Breast epithelium (tissue), 4 donors: ENCODE results near the gene TMEM106C. TPM values are rescaled to one million over a fixed set of nuclear protein-coding genes. Genes with fewer than 3 reads are reported as not detected.

Source experiments
- DNase-seq, 2 donors: peaks; one replicate each; pipeline ENCODE4 v3.0.0-alpha.2; 2019; ENCODE audit warnings: low spot score in 2 of 2
- H3K27ac ChIP-seq, 2 donors: fragments of 200-600 bp; sonication (generic) in 1 of 2; one replicate each; pipeline ENCODE4 v1.5.1; 2016 to 2019; ENCODE audit warnings: mild to moderate bottlenecking in 1 of 2
- H3K27me3 ChIP-seq, 2 donors: fragments of 200-600 bp; sonication (generic) in 1 of 2; one replicate each; pipeline versions ENCODE4 v1.5.1 to v1.6.0; 2017 to 2019; ENCODE audit warnings: control low read depth in 1 of 2, mild to moderate bottlenecking in 1 of 2
- H3K36me3 ChIP-seq: fragments of 200-600 bp; one replicate; pipeline ENCODE4 v1.5.1; 2019
- H3K4me1 ChIP-seq, 2 donors: fragments of 200-600 bp; sonication (generic); one replicate each; pipeline ENCODE4 v1.5.1; 2016 to 2019; ENCODE audit warnings: control low read depth in 1 of 2
- H3K4me3 ChIP-seq, 3 donors: fragments of 200-600 bp; sonication (generic); 1 replicate in 2 of 3; 2 replicates in 1 of 3; pipeline ENCODE4 v1.5.1; 2016 to 2019; ENCODE audit warnings: mild to moderate bottlenecking in 3 of 3, moderate library complexity in 2 of 3
- H3K9me3 ChIP-seq, 2 donors: fragments of 200-600 bp; sonication (generic) in 1 of 2; one replicate each; pipeline ENCODE4 v1.5.1; 2016 to 2019; ENCODE audit warnings: control low read depth in 1 of 2
- POLR2A ChIP-seq: fragments of 450-650 bp; IDR thresholded peaks from one replicate; pipeline ENCODE4 v1.6.1; 2016; ENCODE audit warnings: antibody characterized with exemption, mild to moderate bottlenecking, moderate library complexity
- POLR2AphosphoS5 ChIP-seq, 3 donors: sonication (generic); formaldehyde crosslinking; IDR thresholded peaks; one replicate each; pipeline ENCODE4 v1.6.1; 2017; ENCODE audit warnings: antibody characterized with exemption in 3 of 3
- intact Hi-C: fragments of 100-400 bp; cut with DNase I; formaldehyde crosslinking; loops from one replicate; pipeline ENCODE4 v1.15.1; 2023; ENCODE audit warnings: low total_unique reads
- total RNA-seq, 3 donors: library from RNA; depleted of rRNA; stranded (reverse); fragments of >200 nt; gene quantifications; one replicate each; pipeline ENCODE4 v1.1.0, GENCODE V29; 2016
- TF ChIP-seq, protein P1 (sequence below), 3 donors: fragments of 450-650 bp; IDR thresholded peaks; one replicate each; pipeline ENCODE4 v1.5.1; 2016 to 2017; ENCODE audit warnings: antibody characterized with exemption in 3 of 3, mild to moderate bottlenecking in 3 of 3, moderate library complexity in 3 of 3

Gene TMEM106C
- total RNA-seq, 3 donors from 2014 or later, result 35.2 to 131 (median 73.4) TPM

GRCh38 chr12:47973870-47974269 lies 10.5 kb downstream of the TMEM106C start:
- intact Hi-C loops, result no loop called here
- Histone ChIP-seq H3K4me3 (no peak overlapping the region), H3K27me3 (no peaks in the 10 kb centered on the region), H3K9me3 (no peaks in the 10 kb centered on the region), H3K27ac (no peak overlapping the region), H3K36me3 (no peaks in the 10 kb centered on the region), H3K4me1 (no peaks in the 10 kb centered on the region)
- no peak for DNase-seq
- TF ChIP-seq POLR2AphosphoS5 (IDR thresholded peaks at IDR 0.05) (no peak), POLR2A (no peak)
- TF ChIP-seq, protein P1, sequence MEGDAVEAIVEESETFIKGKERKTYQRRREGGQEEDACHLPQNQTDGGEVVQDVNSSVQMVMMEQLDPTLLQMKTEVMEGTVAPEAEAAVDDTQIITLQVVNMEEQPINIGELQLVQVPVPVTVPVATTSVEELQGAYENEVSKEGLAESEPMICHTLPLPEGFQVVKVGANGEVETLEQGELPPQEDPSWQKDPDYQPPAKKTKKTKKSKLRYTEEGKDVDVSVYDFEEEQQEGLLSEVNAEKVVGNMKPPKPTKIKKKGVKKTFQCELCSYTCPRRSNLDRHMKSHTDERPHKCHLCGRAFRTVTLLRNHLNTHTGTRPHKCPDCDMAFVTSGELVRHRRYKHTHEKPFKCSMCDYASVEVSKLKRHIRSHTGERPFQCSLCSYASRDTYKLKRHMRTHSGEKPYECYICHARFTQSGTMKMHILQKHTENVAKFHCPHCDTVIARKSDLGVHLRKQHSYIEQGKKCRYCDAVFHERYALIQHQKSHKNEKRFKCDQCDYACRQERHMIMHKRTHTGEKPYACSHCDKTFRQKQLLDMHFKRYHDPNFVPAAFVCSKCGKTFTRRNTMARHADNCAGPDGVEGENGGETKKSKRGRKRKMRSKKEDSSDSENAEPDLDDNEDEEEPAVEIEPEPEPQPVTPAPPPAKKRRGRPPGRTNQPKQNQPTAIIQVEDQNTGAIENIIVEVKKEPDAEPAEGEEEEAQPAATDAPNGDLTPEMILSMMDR (IDR thresholded peaks at IDR 0.05), result no peak

DNA sequence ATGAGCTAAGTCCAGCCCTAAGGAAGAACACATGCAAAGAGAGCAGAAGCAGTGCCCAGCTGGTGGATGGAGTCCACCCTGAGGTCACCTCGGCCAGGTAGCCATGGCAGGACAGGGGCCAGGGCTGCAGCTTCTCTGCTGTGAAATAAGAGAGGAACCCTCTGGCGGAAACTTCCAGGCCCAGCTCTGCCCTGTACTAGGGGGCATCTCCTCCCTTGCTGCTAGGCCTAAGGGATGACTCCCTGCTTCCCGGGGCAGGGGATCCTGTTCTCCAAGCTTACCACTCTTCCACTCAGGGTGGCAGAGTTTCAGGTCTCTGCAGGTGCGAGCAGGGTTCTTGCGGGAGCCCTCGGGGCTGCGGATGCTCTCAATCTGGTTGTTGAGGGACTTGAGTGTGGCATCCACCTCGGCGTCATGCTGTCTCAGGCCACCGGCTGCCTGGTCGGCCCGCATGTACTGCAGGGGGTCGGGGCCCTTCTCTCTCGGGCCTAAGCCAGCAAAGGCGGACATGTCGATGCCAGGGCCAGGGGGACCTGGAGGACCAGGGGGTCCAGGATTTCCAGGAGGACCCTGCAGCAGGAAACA lies 11.7 kb downstream of the TMEM106C start:
- no peak for DNase-seq
- no peaks in the 10 kb centered on the region for H3K36me3 ChIP-seq
- no peak overlapping the region for H3K27ac ChIP-seq
- no peaks in the 10 kb centered on the region for H3K9me3 ChIP-seq
- H3K4me1 ChIP-seq, result no peaks in the 10 kb centered on the region
- no peaks in the 10 kb centered on the region for H3K27me3 ChIP-seq
- no peak overlapping the region for H3K4me3 ChIP-seq
- intact Hi-C loops, result no loop called here
- TF ChIP-seq POLR2AphosphoS5 (IDR thresholded peaks at IDR 0.05), result no peak
- TF ChIP-seq, protein P1 (IDR thresholded peaks at IDR 0.05), result no peak
- no peak for TF ChIP-seq POLR2A

GRCh38 chr12:47975816-47976215 lies 12.4 kb downstream of the TMEM106C start:
- intact Hi-C loops, result no loop called here
- H3K36me3 ChIP-seq, result no peaks in the 10 kb centered on the region
- H3K4me3 ChIP-seq, result no peak overlapping the region
- no peaks in the 10 kb centered on the region for H3K9me3 ChIP-seq
- TF ChIP-seq POLR2AphosphoS5 (IDR thresholded peaks at IDR 0.05) (no peak), POLR2A (no peak)
- TF ChIP-seq, protein P1 (IDR thresholded peaks at IDR 0.05), result no peak
- H3K27ac ChIP-seq, result no peak overlapping the region
- H3K4me1 ChIP-seq, result no peaks in the 10 kb centered on the region
- DNase-seq, result no peak
- no peaks in the 10 kb centered on the region for H3K27me3 ChIP-seq

DNA sequence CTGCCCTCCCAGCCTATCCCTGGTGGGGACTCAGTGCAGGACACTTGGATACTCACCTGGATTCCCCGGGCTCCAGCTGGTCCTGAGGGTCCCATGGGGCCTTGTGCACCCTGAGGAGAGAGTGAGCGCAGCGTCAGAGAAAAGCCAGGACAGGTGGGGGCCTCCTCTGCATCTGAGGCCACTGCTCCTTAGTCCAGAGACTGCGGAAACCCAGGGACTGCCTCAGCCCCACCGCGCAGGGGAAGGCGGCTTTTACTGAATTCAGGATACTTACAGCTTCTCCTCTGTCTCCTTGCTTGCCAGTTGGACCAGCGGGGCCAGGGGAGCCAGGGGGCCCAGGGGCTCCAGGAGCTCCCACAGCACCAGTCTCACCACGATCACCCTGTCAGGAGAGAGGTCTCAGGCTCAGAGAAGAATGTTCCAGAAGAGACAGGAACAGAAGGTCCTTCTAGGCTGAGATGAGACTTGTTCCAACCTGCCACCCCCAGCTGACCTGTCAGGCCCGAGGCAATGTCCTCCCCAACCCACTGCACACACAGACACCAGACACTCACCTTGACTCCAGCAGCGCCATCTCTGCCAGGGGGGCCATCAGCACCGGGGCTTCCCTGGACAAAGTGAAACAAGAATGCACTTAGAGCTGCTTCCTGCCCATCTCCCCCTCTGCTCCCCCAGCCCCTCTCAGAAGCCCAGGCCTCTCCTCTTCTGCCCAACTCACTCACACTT lies 13.8 kb downstream of the TMEM106C start:
- no peaks in the 10 kb centered on the region for H3K4me1 ChIP-seq
- no peaks in the 10 kb centered on the region for H3K36me3 ChIP-seq
- H3K27ac ChIP-seq, result peak overlapping the region; percentile 7 to 26
- H3K4me3 ChIP-seq, result peak overlapping the region in 2 of 3 donors; percentile 24 to 30
- DNase-seq, result peak in 1 of 2 donors; percentile 71
- TF ChIP-seq, protein P1 (IDR thresholded peaks at IDR 0.05), result no peak
- TF ChIP-seq POLR2A (no peak), POLR2AphosphoS5 (IDR thresholded peaks at IDR 0.05) (no peak)
- intact Hi-C loops, result no loop called here
- no peaks in the 10 kb centered on the region for H3K9me3 ChIP-seq
- H3K27me3 ChIP-seq, result no peaks in the 10 kb centered on the region
